OCI-LY7 (cell line): ENCODE data around the gene SRRM2. TPM values are rescaled to one million over a fixed set of nuclear protein-coding genes. Genes with fewer than 3 reads are reported as not detected.

Experiments used
- BruUV-seq: library from RNA; stranded (reverse); fragments of 400-500 nt; replicated peaks from 2 replicates; lab custom pipeline; 2021; lab: Mats Ljungman, UMichigan
- CTCF ChIA-PET: fragments of 300-600 bp; sonication (Branson Sonifier 250); formaldehyde crosslinking; loops from one replicate; lab custom pipeline; 2022; ENCODE audit warnings: antibody characterized with exemption; ENCODE audit not compliant: unreplicated experiment; lab: Charles Lee
- POLR2A ChIA-PET: fragments of 300-600 bp; sonication (Branson Sonifier 250); formaldehyde crosslinking; loops from one replicate; lab custom pipeline; 2022; ENCODE audit warnings: antibody characterized with exemption; lab: Charles Lee
- DNase-seq: peaks from one replicate; pipeline ENCODE4 v3.0.0-alpha.2; 2015; ENCODE audit warnings: low spot score
- H2AFZ ChIP-seq: fragments of 200-600 bp; sonication (generic), shearing (Covaris generic); 2 replicates; pipeline ENCODE4 v1.6.1; 2014; ENCODE audit warnings: mild to moderate bottlenecking, antibody characterized with exemption, low read length, moderate library complexity
- H3K27ac ChIP-seq: fragments of 200-600 bp; sonication (generic); 2 replicates; pipeline ENCODE4 v1.5.1; 2014; ENCODE audit warnings: mixed run types, low read depth, mild to moderate bottlenecking, moderate library complexity, low read length, inconsistent platforms; ENCODE audit not compliant: poor library complexity, severe bottlenecking
- H3K36me3 ChIP-seq: fragments of 200-600 bp; sonication (generic); 2 replicates; pipeline ENCODE4 v1.6.1; 2014; ENCODE audit warnings: mild to moderate bottlenecking, antibody characterized with exemption, low read length, moderate library complexity, mixed read lengths; ENCODE audit not compliant: insufficient read depth
- H3K4me1 ChIP-seq: fragments of 200-600 bp; sonication (generic); 2 replicates; pipeline ENCODE4 v1.5.1; 2014; ENCODE audit warnings: mild to moderate bottlenecking, low read length; ENCODE audit not compliant: insufficient read depth, poor library complexity, severe bottlenecking
- H3K4me2 ChIP-seq: fragments of 200-600 bp; sonication (generic); 2 replicates; pipeline ENCODE4 v1.6.1; 2014; ENCODE audit warnings: mild to moderate bottlenecking, low read length
- H3K4me3 ChIP-seq: fragments of 200-600 bp; sonication (generic); 2 replicates; pipeline ENCODE4 v1.5.1; 2014; ENCODE audit warnings: mild to moderate bottlenecking, low read depth, low read length; ENCODE audit not compliant: poor library complexity, severe bottlenecking
- H3K79me2 ChIP-seq: fragments of 200-600 bp; sonication (generic); 2 replicates; pipeline ENCODE4 v1.6.1; 2016; ENCODE audit warnings: low read depth, mild to moderate bottlenecking, low read length, moderate library complexity, mixed read lengths; ENCODE audit not compliant: insufficient read depth
- H3K9me2 ChIP-seq: fragments of 200-600 bp; sonication (generic); 2 replicates; pipeline ENCODE4 v1.6.1; 2016; ENCODE audit warnings: mild to moderate bottlenecking, low read length, mixed read lengths; ENCODE audit not compliant: insufficient read depth
- H3K9me3 ChIP-seq: fragments of 200-600 bp; sonication (generic); 2 replicates; pipeline ENCODE4 v1.6.1; 2014; ENCODE audit warnings: mild to moderate bottlenecking, mixed run types, low read length, mixed read lengths
- H4K20me1 ChIP-seq: fragments of 200-600 bp; sonication (generic); 2 replicates; pipeline ENCODE4 v1.6.1; 2014; ENCODE audit warnings: mild to moderate bottlenecking, antibody characterized with exemption, low read length, moderate library complexity, mixed read lengths; ENCODE audit not compliant: insufficient read depth
- EZH2phosphoT487 ChIP-seq: fragments of 200-600 bp; sonication (generic); IDR thresholded peaks from 2 replicates; pipeline ENCODE4 v1.6.1; 2018; ENCODE audit warnings: low read depth, borderline replicate concordance, mild to moderate bottlenecking, mixed run types, antibody characterized with exemption, low read length, moderate library complexity, mixed read lengths
- intact Hi-C: fragments of 100-400 bp; cut with micrococcal nuclease; formaldehyde crosslinking; loops from one replicate; pipeline ENCODE4 v1.10.0; 2022; ENCODE audit not compliant: unreplicated experiment
- total RNA-seq, 2 experiments: library from RNA; depleted of rRNA in 1 of 2; stranded (reverse); fragments of >200 nt in 1 of 2; shearing (Covaris generic) in 1 of 2; gene quantifications; 2 replicates each; pipeline ENCODE4 v1.2.3, GENCODE V29; 2014 to 2022
- TF ChIP-seq, protein P1 (sequence below): fragments of 200-600 bp; sonication (generic); conservative IDR thresholded peaks from 2 replicates; pipeline ENCODE4 v1.5.1; 2014; ENCODE audit warnings: mild to moderate bottlenecking, antibody characterized with exemption, low read length, moderate library complexity, mixed read lengths

The SRRM2 gene
- total RNA-seq, 2 experiments from 2014 or later, result 208 to 819 TPM

DNA sequence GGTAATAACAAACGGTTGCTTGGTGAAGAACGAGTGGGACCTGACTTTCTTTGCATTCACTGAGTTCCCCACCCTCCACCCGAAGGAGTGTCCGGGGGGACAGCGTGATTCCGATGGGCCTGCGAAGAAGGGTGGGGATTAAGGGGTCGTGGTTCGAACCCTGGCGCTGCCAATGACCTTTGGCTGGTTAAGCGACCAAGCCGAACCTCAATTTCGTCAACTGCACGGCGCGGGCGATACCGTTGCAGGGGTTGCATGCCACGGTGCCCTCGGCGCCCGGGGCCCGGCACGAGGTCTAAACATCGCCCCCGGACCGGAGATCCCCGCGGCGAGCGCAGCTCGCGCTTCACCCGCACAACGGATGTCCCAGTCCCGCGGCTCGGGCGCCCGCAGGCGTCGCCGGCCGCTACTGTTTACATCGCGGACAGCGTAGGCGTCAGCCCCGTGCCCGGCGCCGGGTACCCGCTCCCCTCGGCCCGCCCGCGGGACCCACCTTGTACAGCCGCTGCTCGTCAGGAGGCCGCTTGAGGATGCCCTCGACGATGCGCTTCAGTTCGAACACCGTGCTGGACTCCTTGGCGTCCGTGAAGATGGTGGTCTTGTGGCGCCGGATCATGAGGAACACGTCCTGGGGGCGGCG lies 24.2 kb downstream of the SRRM2 start:
- Histone ChIP-seq H3K27ac (peak overlapping the region; percentile 40), H3K4me1 (peaks cover 18% of the 10 kb centered on the region), H3K9me2 (no peaks in the 10 kb centered on the region), H3K36me3 (peaks cover 40% of the 10 kb centered on the region), H3K4me2 (peak overlapping the region; percentile 89), H3K4me3 (peak overlapping the region; percentile 89), H4K20me1 (peaks cover 10% of the 10 kb centered on the region; the same call in 1 of the 2 replicates), H3K79me2 (peaks cover 26% of the 10 kb centered on the region), H3K9me3 (no peaks in the 10 kb centered on the region), H2AFZ (no peak overlapping the region)
- intact Hi-C loops, result loop anchor here (1.0 to 2.0 kb wide), 2 partner anchors 24 to 56 kb away; partner anchors contain the start of genes PRSS27 and SRRM2
- no peak for TF ChIP-seq EZH2phosphoT487
- TF ChIP-seq, protein P1, sequence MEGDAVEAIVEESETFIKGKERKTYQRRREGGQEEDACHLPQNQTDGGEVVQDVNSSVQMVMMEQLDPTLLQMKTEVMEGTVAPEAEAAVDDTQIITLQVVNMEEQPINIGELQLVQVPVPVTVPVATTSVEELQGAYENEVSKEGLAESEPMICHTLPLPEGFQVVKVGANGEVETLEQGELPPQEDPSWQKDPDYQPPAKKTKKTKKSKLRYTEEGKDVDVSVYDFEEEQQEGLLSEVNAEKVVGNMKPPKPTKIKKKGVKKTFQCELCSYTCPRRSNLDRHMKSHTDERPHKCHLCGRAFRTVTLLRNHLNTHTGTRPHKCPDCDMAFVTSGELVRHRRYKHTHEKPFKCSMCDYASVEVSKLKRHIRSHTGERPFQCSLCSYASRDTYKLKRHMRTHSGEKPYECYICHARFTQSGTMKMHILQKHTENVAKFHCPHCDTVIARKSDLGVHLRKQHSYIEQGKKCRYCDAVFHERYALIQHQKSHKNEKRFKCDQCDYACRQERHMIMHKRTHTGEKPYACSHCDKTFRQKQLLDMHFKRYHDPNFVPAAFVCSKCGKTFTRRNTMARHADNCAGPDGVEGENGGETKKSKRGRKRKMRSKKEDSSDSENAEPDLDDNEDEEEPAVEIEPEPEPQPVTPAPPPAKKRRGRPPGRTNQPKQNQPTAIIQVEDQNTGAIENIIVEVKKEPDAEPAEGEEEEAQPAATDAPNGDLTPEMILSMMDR, result no peak
- DNase-seq, result peak; percentile 57
- POLR2A ChIA-PET, result interaction anchor here (0.6 to 0.8 kb wide), 2 partner anchors 47 to 946 kb away, joined by 3 read pairs; no protein-coding TSS in a partner anchor
- CTCF ChIA-PET, result no interaction called here
- no TSS peak for BruUV-seq

DNA sequence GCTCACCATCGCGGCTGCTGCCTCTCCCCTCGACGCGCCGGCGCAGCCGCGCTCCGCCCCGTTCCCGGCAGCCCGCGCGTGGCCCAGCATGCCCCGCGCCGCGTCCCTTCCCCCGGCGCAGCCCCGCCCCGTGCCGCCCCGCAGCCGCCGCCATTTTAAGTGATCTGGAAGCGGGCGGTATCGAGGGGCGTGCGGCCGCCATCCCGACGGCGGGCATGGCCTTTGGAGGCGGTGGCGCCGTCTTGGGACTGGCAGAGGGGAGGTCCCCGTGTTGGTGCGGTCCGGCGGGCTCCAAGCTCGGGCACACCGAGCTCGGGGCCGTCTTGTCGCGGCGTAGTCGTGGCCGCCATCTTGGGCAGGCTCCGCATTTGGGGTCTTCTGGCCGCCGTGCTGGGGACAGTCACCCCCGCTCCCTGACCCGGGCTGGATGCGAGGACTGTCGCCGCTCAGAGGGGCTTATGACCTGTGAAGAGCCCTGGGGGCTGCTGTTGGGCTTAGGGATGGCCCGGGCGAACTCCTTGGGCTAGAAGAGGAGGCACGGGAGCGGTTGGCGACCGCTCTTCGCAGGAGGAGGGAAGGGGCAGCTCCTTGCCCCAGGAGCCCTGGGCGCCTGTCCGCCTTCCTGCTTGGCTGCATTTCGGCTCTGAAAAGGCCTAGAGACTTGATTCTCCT lies 24.9 kb downstream of the SRRM2 start, which contains the start of gene ELOB:
ELOB (minus strand) TSS at position 50 of the 672 bp plus-strand sequence; CDS start at position 9, 41 bp downstream.
- ChIA-PET POLR2A (no interaction called here), CTCF (no interaction called here)
- peak within 1 kb of the TSS; percentile 89 for H3K4me2 ChIP-seq
- peak within 1 kb of the TSS; percentile 89 for H3K4me3 ChIP-seq
- H3K36me3 ChIP-seq, result peaks cover 33% of the 10 kb centered on the region
- no peak for TF ChIP-seq EZH2phosphoT487
- TF ChIP-seq, protein P1, result no peak
- peaks cover 18% of the 10 kb centered on the region for H3K4me1 ChIP-seq
- peak within 1 kb of the TSS; percentile 28 for H2AFZ ChIP-seq
- H3K79me2 ChIP-seq, result peaks cover 26% of the 10 kb centered on the region
- H3K9me2 ChIP-seq, result no peaks in the 10 kb centered on the region
- peak within 1 kb of the TSS; percentile 60 for H3K27ac ChIP-seq
- H4K20me1 ChIP-seq, result peaks cover 10% of the 10 kb centered on the region; the same call in 1 of the 2 replicates
- intact Hi-C loops, result loop anchor here (1.0 to 2.0 kb wide), 2 partner anchors 25 to 57 kb away; partner anchors contain the start of genes PRSS27 and SRRM2
- no peaks in the 10 kb centered on the region for H3K9me3 ChIP-seq
- DNase-seq, result peak; percentile 89
- BruUV-seq, result TSS peak; percentile 80
